ENCODE results near the gene CARD10.

CARD10 gene

GRCh38 chr22:37462436-37462835 lies 56.8 kb downstream of the CARD10 start:
- no peak for DNase-seq

DNA sequence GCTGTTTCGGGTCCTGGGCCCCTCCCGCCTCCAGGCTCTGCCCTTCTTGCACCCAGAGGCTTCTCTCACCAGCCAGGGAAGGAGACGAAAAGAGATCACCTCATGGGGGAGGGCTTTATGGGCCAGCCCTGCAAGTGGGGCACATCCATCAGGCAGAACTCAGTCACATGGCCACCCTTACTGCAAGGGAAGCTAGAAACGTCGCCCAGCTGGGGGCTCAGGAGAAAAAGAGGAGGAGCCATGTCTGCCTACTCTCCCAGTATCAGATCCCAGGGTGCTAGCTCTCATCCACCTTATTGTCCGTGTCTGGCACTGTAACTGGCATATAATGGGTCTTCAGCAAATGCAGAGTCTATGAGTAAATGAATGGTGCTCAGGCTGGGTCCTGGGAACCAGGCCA lies 57.3 kb downstream of the CARD10 start:
- no peak for DNase-seq

DNA sequence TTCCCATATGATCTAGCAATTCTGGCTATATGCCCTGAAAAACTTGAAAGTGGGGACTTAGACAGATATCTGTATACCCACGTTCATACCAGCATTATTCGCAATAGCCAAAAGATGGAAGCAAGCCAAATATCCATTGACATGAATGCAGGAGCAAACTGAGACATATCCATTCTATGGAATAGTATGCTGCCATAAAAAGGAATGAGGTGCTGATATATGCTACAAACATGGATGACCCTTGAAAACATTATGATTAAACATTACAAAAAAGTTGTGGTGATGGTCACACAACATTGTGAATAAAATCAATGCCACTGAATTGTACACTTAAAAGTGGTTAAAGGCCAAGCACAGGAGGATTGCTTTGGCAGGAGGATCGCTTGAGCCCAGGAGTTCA lies 58.5 kb downstream of the CARD10 start:
- no peak for DNase-seq

- DNase-seq = no peak
Measured at GRCh38 chr22:37459206-37459605, 60.0 kb downstream of the CARD10 start.

- peak; percentile 79 to 89 for DNase-seq
Measured at GRCh38 chr22:37457093-37457893, 61.9 kb downstream of the CARD10 start.

- DNase-seq = no peak
Measured at GRCh38 chr22:37456346-37456745, 62.9 kb downstream of the CARD10 start.

DNA sequence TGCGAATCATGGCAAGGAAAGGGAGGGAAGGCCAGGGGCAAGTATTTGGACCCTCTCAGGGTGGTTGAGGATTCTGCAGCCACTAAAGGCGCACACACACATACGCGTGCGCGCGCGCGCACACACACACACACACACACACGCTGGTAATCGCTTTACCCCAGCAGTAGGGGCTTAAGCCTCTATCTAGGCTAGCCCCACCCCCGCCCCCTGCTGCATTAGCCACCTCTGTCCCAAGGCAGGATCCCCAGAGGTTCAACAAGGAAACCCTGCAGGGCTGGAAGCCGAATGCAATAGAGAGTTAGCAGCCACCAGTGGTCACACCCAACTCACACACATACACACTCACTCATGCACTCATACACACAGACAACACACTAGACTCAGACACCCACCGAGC lies 63.3 kb downstream of the CARD10 start:
- no peak for DNase-seq

GRCh38 chr22:37454857-37455686 lies 64.1 kb downstream of the CARD10 start:
- DNase-seq = no peak

DNA sequence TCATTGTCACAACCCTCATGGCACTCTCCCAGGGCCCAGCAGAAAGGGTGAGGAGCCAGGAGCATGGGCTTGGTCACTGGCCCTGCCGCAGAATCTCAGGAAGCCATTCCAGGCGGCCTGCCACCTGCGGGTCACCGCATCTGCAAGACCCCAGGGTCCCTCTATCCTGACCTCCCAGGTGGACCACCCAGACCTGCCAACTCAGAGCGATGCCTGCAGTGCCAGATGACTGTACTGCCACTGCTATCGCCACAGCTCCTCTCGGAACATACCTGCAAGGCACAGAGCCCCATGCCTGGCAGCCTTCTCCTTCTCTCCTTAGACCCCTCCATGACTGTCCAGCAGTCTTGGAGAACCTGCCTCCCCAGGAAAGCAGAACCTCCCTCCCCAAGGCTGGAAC lies 65.5 kb downstream of the CARD10 start:
- DNase-seq = no peak

DNA sequence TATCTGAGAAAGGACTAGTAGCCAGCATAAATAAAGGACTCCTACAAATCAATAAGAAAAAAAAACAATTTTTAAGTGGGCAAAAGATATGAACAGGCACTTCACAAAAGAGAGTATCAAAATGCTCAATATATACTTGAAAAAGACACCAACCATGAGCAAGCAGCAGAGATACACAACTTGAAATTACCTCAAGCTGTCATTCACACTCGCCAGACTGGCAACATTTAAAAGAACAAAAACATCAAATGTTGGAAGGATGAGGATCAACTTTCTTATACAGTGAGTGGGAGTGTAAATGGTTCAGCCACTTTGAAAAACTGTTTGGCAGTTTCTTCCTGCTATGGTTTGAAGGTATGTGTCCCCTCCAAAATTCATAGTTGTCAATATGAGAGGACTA lies 68.0 kb downstream of the CARD10 start:
- DNase-seq = no peak

DNA sequence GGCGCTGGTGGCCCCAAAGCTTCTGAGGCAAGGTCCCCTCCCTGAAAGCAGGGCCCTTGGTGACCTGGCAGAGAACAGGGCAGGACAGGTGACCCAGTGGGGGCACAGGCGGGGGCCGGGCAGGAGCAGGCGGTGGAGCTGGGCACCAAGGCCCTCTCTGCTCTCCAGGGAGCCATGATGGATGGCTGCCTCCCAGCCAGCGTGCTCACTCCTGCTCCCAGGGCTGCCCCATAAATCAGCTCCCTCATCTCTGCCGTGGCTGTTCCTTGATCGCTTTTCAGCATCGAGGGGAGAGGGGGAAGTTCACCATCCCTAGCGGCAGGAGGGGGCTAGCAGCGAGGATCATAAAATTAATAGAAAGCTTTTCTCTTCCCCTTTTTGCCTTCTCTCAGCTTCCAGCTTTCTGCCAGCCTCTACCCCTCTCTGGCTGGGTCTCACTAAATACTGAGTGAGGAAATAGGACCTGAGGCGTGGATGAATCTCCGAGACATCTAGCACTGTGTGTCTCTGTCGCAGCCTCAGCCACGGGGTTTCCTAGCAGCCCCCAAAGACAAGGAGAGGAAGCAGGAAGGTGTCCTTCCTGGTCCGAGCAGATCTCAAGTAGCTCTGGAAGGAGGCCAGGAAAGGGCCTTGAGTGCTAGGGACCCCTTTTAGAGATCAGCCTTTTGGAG lies 69.7 kb downstream of the CARD10 start:
- DNase-seq = no peak

DNA sequence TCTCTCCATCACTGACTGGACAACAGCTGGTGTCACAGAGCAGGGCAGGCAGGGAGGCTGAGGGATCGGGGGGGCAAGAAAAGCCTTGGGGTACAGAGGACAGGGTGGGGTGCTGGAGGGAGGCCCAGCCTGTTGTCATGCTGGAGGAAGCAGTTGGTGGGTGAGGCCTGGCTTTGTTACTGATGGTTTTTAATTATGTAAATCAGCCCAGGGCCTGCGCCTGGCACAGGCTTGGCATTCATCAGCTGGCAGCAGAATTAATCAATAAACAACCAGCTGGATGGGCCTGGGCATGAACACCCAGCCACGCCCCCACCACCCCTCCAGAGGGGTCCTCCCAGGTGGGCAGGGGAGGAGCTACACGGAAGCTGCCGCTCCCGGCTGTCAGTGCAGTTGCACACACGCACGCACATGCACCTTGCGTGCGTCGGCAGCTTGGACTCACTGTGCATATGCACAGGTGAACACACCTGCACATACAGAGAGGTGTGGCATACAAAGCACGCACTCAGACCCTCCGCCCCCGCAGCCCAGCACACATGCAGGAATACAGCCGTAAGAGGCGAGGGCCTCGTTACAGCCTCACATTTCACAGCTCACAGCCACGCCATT lies 70.6 kb downstream of the CARD10 start:
- no peak for DNase-seq

- DNase-seq = no peak
Measured at GRCh38 chr22:37445501-37445900, 73.7 kb downstream of the CARD10 start.

GRCh38 chr22:37443977-37444376 lies 75.2 kb downstream of the CARD10 start:
- DNase-seq = no peak

DNA sequence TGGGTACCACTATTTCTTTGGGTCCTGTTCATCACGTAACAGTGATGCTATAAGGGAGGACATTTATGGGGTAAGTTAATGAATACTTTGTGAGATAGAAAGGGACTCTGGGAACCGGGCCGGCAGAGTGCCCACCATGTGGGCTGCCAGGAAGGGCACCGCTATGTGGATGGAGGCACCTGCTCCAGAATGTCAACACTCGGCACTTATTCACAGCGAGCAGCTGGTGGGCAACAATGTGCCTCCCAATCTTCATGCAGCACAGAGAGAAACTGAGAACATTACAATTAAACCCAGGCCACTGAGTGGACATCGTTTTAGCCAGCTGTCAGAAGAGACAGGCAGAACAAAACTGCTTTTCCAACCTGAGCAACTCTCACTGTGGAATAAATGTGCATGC lies 76.1 kb downstream of the CARD10 start:
- DNase-seq = no peak

GRCh38 chr22:37442537-37442936 lies 76.7 kb downstream of the CARD10 start:
- no peak for DNase-seq

DNA sequence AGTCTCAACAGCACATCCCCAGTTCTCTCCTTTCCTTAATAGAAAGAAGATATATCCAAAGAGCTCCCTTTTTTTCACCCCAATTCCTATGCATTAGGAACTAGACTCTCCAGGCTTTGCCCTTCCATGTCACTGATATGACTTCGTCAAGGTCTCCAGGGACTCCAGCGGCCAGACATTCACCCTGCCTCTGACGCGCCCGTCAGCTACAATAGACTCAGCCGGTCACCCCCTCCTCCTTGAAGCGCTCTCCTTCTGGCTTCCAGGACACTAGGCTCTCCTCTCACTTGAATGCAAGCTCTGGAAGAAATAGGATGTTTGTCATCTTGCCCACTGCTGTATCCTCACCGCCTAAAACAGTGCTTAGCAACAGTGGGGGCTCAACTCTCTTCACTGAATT lies 77.1 kb downstream of the CARD10 start:
- DNase-seq = no peak

- DNase-seq = no peak
Measured at GRCh38 chr22:37440875-37441274, 78.3 kb downstream of the CARD10 start.
